HG03095 (cell line): ENCODE measurements around the gene NRARP.
"Not testable (repeated sequence)": the region's sequence is repeated elsewhere in the genome, so short reads cannot be mapped to it uniquely, and the experiment has no call there.

ENCODE experiments used
- ATAC-seq: cut with Tn5 transposase; IDR thresholded peaks from one replicate; pipeline ENCODE4 v1.9.1; 2021; ENCODE audit warnings: moderate library complexity; ENCODE audit not compliant: unreplicated experiment

NRARP gene

DNA sequence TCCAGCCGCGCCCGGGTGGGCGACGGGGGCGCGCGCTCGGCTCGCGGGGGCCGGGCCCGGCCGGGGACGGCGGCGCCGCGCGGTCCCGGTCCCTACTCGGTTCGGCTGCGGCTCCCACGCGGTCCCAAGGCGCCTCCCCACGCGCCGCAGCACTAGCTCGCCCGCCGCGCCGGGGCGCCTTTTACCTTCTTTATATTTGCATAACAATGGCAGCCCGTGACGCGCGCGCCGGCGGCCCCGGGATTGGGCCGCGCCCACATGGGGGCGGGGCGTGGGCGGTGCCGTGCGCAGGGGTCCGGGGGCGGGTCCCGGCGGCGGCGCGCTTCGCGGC is at the start of gene NRARP:
Gene NRARP, minus strand, starts transcription at position 154 of the 331 bp plus-strand sequence. CDS start 343 bp downstream, outside the sequence.
- ATAC-seq = peak; percentile 57

DNA sequence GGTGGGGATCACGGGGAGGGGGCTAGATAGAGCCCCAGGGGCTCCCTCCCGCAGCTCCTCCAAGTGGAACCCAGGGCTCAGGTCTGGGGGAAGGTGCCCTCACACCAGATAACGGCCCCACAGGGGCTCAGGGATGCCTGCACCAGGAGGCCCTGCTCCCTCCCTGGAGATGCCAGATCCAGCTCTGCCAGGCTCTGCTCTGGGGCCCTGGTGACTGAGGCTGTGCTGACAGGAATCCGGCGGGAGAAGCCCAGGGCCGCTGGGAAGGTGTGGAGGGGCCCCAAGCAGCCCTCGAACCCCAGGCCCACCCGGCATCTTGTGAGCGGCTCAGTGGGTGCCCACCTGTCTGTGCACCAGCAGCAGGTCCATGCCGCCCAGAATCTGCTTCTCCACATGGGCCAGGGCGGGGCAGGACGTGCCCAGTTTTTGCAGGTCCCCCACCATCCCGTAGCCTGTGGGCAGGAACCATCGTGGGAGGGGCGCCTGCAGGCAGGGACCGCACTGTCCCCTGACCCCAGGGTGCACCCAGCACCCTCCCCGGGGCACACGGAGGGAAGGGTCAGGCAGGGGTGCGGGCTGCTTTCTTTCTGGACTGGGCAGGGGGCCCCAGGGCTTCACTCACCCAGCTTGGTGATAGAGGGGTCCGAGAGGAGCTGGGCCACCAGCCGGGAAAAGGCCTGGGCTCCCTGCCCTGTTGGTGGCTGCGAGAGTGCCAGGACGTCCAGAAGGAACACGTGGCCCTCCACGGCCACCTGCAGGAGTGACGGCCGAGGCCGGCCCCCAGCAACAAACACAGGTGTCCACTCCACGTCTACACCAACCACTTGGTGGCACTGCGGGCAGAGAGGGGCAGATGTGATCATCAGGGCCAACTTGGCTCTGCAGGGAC is 48.9 kb upstream of the NRARP start:
- ATAC-seq = no peak

DNA sequence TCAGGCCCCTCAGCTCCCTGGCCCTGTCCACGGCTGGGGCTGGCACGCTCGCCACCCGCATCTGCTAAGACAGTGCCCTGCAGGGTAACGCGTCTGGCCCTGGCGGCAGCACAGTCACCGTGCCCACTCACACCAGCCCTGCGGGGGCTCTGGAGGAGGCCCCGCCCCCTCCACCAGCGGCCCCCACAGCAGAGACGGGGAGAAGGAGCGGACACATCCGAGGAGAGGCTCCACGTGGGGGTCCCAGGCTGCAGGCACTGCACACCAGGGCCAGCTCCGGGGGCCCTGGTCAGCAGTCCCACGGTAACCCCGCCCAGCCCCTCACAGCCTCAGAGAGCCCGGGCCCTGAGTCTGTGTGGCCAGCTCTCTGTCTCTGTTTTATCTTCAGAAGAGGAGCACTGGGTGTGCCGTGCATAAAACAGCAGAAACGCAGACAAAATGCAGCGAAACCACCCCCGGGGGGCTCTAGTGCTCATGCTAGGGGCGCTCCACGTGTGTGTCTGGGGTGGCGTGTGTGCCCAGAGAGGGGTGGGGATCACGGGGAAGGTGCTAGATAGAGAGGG is 47.5 kb upstream of the NRARP start:
- ATAC-seq = no peak

- ATAC-seq = no peak
These were observed 46.8 kb upstream of the NRARP start for GRCh38 chr9:137348769-137349470.

DNA sequence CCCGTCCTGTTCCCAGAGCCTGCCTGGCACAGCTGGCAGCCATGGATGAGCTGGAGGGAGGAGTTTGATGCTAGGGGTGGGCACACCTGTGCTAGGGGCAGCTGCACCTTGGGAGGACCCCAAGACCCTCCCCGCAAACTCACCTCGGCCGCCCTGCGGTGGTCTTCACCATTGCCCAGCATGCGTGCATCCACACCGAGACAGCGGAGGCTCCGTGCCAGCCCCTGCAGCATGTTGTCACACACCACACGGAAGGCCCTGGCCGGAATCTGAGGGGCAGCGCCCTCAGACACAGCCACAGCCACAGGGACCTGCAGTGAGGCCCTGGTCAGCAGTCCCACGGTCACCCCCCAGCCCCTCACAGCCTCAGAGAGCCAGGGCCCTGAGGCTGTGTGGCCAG is 45.9 kb upstream of the NRARP start:
- ATAC-seq = no peak

DNA sequence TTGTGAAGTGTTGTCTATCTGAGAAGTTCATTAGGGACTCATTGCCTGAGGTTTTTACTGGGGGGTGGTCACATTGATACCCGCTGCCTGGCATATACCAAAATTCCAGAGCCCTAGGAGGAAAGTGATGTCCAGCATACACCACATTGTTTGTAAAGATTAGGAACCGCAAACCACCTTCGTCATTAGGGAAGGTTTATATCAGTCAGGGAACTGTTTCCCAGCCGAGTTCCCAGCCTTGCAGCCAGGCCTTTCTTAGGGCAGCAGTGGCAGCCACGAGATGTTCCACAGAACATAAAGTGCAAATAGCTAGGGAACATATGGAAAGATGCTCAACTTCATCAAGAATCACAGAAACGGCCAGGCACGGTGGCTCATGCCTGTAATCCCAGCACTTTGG is 40.4 kb upstream of the NRARP start:
- ATAC-seq = no peak

GRCh38 chr9:137341227-137341626 is 39.2 kb upstream of the NRARP start:
- no peak for ATAC-seq

GRCh38 chr9:137339908-137340462 is 37.9 kb upstream of the NRARP start:
- ATAC-seq = not testable (repeated sequence)

- no peak for ATAC-seq
These were observed 37.2 kb upstream of the NRARP start for GRCh38 chr9:137339045-137339907.

DNA sequence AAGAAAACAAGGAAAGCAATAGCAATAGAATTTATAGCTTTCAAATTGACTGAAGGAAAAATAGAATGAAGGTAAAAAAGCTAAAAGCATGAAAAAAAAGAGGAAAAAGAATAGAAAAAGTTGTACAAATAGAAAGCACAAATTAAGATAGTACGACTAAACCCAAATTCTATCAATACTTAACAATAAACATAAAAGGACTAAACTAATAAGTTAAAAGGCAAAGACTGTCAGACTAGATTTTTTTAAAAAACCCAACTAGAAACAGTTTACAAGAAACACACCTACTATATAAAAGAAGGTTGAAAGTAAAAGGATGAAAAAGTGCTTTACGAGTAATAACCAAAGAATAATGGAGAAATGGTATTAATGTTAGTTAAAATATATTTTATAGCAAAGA is 34.7 kb upstream of the NRARP start:
- no peak for ATAC-seq

DNA sequence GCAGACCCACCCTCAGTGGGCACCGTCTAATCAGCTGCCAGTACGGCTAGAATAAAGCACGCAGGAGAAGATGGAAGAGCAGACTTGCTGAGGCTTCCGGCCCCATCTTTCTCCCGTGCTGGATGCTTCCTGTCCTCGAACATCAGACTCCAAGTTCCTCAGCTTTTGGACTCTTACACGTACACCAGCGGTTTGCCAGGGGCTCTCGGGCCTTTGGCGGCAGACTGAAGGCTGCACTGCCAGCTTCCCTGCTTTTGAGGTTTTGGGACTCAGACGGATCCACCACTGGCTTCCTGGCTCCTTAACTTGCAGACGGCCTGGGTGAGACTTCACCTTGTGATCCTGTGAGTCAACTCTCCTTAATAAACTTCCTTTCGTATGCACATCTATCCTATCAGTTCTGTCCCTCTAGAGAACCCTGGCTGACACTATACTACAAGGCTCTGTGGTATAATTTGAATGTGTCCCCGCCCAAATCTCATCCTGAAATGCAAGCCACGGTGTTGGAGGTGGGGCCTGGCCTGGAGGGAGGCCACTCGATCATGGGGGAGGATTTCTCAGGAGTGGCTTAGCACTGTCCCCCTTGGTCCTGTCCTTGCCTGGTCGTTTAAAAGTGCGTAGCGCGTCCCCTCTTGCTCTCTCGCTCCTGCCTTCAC is 31.1 kb upstream of the NRARP start:
- ATAC-seq = no peak

GRCh38 chr9:137331929-137332328 is 29.9 kb upstream of the NRARP start:
- no peak for ATAC-seq

DNA sequence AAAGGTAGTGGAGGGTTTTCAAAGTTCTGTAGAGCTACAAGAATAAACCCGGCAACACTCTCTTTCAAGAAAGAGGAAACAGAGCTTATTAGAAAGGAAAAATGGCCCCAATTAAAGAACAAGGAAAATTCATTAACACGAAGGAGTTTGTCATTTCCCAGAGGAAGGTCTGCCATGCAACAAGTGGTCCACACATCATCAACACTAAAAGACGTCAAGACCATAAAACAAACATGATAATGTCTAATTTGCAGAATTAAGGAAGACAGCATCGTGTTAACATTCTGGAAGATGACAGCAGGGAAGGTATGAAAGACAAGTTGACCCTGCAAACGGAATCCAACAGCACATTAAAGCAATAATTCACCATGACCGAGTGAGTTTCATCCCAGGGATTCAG is 28.6 kb upstream of the NRARP start:
- no peak for ATAC-seq

DNA sequence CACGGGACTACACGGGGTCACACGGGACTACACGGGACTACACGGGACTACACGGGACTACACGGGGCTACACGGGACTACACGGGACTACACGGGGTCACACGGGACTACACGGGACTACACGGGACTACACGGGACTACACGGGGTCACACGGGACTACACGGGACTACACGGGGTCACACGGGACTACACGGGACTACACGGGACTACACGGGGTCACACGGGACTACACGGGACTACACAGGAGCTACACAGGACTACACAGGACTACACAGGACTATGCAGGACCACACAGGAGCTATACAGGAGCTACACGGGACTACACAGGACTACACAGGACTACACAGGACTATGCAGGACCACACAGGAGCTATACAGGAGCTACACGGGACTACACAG is 27.5 kb upstream of the NRARP start:
- ATAC-seq = not testable (repeated sequence)

- ATAC-seq = not testable (repeated sequence)
These were observed 25.8 kb upstream of the NRARP start for GRCh38 chr9:137327641-137328550.

DNA sequence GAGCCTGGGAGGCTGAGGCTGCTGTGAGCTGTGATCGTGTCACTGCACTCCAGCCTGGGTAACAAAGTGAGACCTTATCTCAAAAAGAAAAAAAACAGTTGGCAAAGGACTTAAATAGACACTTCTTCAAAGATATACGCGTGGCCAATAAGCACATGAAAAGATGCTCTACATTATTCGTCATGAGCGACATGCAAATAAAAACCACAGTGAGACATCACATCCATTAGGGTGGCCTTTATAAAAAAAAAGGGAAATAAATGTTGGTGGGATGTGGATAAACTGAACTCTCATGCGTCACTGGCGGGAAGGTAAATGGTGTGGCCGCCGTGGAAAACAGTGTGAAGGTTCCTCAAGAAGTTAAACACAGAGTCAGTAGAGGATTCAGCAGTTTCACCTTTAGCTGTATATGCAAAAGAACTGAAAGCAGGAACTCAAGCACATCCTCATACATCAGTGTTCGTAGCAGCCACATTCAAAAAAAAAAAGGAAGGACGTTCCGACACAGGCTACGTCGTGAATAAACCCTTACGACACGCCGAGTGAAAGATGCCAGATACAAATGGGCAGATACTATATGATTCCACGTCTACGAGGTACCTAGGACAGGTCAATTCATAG is 24.5 kb upstream of the NRARP start:
- no peak for ATAC-seq

GRCh38 chr9:137325799-137326198 is 23.7 kb upstream of the NRARP start:
- no peak for ATAC-seq

- ATAC-seq = no peak
These were observed 23.1 kb upstream of the NRARP start for GRCh38 chr9:137325124-137325523.
